ENCODE measurements around the gene AP3S2. TPM values are rescaled to one million over a fixed set of nuclear protein-coding genes. Genes with fewer than 3 reads are reported as not detected.

The AP3S2 gene
- total RNA-seq, 1 donor from 2014 or later: 40.2 TPM

DNA sequence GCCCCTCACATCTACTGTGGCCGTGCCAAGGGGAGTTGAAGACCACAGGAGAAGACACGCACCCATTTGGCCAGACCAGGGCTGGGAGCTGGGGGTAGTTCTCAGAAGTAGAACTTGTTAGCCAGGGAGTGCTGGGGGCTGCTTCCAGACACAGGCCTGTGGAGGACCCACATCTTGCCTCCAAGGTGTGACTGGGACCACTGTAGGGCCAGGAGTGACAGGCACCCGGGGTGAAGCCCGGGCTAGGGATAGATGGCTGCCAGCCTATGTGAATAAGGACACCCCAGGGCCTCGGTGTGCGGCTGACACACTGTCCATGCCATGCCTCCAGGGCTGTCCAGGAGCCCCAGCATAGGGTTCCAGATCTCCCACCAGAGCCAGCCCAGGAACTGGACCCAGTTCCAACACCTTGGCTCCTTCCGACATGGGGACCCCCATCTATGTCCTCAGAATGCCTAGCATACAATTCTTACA lies 80.9 kb downstream of the AP3S2 start:
- DNase-seq: no peak

DNA sequence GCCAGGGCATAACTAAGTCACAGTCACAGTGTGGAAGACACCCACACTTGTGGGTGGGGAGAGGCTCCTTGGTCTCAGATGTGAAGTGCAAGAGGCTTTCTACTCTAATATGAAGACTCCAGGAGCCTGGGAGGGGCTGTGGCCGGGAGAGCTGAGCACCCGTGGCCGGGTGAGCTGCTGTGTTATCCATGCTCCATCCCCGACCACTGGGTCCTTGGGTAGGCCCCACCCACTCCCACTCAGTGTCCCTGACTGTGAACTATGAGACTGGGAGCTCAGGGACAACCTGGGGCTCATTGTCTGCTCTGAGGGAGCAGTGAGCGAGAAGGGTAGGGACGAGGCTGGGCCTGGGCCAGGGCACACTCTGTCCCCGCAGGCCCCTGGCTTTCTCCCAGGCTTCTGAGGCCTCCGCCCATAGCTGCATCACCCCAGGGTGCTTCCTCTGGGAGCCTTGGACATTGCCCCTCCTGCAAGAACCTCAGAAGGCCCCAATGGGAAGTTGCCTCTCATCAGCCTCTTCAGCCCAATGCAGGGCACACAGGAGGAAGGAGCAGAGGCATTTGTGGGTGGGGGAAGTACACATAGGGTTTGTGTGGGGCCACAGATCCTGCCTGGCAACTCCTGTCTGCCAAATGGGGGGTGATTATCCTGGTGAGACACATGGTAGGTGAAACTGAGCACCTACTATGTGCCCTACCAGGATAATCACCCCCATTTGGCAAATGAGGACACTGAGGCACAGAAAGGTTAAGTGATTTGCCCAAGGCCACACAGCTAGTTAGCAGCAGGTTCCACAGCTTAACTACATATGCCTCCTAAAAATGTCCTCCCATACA lies 81.6 kb downstream of the AP3S2 start:
- no peak for DNase-seq

DNA sequence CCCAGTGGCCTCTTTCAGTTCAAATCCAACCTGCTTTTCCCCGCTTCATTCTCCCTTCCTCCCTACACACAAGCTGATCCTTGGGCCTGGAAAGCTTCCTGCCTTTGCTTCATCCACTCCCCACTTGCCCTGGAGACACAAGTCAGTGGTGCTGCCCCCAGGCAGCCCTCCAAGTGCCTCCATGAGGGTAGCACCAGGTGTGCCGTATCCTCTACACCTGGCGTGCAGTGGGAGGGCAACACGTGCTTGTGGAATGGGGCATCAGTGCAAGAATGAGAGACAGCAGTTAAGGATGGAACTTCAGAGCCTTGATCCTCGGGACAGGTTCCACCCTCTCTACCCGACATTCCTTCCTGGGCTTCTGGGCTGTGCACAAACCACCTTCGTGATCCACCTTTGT lies 83.0 kb downstream of the AP3S2 start:
- DNase-seq: no peak

DNA sequence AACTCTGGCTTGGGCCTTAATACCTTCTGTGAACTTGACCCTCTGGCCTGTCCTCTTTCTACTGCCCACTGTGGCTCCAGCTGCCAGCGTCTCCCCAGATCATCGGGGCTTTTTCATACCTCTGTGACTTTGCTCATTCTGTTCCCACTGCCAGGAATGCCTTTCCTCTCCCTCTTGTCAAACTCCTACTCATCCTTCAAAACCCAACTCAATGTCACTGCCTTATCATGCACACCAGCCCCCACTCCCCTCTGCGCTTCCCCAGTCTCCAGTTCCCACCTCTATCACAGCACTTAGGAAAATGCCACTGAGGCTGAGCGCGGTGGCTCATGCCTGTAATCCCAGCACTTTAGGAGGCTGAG lies 84.0 kb downstream of the AP3S2 start:
- DNase-seq: no peak

DNA sequence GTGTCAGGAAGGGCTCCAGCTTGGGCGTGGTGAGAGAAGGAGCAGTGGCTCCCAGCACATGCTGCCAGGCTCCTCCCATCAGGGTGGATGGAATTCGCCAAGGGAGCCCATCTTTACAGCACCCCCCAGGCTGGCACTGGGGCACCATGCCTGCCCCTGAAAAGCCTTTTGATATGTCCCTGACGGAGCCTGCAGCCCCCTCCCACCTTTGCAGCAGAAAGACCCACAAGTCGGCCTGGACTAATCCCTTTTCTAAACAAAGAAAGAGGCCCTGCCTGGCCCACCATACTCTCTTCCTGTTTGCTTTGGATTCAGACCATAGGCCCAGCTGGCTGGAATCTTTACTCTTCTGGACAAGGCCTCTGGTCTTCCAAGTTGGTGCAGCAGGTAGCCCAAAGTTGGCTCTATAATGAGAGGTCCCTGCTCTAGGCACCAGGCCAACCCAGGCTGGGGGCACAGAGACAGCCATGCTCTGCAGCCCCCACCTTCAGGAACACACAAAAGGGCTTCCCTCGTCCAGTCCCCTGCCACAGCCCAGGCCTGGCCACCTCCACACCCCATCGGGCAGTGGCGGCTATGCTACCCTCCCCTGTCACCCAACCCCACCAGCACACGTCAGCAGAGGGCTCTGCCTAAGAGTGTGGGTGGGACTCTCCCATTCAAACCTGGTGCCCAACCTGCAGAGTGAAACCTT lies 84.6 kb downstream of the AP3S2 start:
- peak; percentile 60 for DNase-seq

DNA sequence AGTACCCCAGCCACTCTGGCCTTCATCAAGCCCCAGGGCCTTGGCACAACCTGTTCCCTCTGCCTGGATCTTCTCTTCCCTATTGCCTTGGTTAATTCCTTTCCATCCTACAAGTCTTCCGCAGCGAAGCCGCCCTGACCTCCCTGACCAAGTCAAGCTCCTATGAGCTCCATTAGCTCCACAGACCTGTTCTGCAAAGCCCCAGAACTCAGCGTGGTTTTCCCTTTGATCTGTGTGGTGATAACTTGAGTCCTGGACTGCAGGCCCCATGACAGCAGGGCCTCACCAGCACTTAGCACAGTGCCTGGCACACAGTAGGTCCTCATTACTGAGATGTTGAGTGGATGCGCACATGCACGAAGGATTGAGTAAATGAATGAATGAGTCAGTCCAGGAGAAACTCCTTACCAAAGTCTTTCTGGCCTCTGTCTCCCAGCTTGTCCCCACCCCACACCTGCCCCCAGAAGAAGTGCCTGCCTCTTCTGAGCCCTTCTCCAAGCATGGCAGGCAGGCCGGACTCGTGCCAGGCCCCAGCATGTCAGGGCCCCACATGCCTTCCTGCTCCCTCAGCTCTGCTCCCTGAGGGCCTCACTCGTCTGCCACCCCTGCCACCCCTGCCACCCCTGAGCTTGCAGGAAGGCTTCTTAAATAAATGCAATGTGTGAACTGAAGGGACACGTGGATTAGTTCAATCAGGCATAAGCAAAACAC lies 85.5 kb downstream of the AP3S2 start:
- no peak for DNase-seq

DNA sequence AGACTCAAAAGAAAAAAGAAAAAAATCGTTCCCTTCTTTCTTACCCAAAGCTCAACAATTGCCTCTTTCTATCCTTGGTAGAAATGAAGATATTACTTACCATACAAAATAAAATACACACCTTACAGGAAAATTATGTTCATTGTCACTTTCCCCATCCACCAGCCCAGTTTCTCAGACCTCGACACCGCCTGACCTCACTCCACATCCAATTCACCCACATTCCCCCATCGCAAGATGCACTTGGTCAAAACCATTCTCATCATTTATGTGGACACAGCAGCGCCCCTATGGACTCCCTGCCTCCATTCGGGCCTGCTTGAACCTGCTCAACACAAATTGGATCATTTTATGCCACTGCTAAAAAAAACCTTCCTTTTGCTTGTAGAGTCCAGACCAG lies 86.1 kb downstream of the AP3S2 start:
- DNase-seq: no peak

DNA sequence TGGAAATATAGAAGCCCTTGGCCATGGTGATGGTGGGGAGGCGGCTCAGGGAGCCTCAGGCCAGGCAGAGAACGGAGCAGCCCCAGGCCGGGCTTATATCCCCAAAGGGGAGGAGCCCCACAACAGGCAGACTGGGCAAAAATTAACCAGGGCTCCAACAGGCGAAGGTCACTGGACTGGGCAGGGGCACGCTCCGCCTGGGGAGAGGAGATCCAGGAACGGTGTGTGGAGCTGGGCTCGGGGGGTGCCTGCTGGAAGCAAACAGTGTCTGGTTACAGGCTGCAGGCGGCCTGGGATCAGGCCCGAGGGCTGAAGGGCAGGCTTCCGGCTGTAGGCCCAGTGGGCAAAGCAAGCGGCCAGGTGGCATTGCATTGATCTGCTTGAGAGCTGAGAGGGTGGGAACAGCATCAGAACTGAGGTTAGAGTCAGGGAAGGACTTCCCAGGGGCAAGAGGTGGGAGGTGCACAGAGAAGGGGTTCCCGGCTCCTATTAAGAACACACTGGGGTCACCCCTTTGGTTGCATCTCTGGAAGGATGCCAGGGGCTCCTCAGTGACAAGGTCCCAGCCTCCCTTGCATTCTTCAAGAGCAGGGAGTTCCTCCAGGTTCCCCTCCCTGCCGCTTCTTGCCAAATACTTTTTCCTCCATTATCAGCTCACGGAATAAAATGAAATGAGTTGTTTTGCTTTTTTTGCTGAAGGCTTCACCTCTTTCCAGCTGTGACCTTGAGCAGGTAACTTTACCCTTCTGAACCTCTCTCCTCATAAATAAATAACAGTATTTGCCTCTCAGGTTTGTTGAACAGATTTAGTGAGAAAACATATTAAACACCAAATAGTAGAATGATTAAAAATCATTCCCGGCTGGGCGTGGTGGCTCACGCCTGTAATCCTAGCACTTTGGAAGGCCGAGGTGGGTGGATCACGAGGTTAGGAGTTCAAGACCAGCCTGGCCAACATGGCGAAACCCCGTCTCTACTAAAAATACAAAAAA lies 86.9 kb downstream of the AP3S2 start:
- DNase-seq: no peak

DNA sequence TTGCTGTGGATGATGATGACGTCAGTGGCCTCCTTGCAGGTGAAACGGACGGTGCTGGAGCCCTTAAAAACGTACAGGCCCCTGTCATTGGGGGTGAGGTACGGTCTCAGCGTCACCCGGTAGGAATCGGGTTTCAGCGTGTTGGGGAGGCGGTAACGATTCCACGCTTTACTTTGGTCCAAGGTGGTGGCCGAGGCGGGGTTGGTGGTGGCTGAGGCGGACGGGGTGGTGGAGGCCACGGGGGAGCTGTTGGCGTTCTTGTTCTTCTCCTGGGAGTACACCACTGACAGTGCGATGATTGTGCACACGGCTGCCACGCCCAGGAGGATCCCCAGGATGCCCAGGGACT lies 87.6 kb downstream of the AP3S2 start:
- no peak for DNase-seq

DNA sequence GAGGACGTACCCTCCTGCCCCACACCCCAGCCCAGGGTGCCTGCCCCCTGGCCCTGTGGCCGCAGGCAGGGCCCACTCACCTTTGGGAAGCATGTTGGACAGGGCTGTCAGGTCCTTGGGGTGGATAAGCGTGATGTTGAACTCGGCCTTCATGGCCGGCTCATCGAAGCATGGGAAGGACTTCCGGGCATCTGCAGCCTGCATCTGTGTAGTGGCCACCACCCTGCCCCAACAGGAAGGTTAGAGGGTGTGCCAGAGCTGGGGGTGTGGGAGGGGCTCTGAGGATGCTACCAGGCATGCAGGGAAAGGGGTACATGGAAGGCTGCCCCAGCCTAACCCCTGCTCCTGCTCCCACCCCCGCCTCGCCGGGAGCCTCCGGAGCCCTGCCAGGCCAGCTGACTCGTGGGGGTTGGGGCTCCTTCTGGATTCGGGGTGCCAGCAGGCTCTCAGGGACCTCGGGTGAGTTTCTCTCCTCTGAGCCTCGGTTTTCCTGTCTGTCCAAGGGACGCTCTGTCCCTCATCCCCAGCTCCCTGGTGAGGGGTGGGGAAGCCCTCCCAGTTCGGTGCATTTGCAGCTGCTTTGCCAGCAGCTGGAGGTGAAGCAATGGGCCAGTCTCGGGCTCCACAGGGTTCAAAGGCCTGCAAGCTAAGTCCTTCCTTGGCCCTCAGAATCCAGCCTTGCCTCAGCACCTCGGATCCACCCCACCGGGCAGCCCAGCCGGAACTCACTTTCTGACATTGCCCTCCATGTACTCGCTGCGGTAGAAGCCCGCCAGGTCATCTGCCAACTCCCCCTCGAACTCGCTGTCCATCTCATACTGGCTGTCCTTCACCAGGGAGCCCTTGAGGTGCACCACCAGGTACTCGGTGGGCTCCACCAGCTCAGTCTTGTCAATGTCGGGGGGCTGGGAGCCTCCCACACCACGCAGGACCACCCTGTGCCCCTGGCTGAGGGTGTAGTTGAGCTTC lies 88.3 kb downstream of the AP3S2 start:
- DNase-seq: no peak

DNA sequence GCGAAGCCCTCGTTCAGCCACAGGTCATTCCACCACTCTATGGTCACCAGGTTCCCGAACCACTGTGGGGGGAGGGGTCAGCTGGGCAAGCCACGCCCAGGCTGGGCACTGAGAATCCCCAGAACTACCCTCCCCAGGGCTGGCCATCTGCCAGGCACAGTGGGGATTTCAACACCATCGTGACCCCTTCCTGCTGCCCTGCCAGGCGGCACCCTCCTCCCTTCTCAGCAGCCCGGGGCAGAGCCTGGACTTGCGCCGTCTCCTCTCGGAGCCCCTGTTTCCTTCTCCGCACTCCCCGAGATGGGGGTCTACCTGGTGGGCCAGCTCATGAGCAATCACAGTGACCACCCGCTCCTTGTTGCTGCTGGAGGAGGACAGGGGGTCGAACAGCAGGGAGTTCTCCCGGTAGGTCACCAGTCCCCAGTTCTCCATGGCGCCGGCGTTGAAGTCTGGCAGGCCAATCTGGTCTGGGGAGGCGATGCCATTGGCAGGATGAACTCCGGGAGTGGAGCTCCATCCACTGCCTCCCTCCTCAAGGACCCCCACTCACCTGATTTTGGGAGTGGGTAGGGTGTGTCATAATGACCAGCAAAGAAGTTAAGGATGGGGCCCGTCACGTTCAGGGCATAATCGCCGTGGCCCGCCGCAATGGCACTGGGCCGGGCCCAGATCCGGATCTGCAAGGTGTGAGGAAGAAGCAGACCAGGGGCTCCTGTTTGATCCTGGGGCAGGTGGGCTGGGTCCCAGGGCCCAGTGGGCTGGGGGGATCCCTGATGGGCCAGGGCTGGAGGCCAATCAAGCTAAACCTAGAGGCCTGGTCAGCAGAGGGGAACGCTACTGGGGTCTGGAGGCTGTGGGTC lies 89.6 kb downstream of the AP3S2 start:
- no peak for DNase-seq

DNA sequence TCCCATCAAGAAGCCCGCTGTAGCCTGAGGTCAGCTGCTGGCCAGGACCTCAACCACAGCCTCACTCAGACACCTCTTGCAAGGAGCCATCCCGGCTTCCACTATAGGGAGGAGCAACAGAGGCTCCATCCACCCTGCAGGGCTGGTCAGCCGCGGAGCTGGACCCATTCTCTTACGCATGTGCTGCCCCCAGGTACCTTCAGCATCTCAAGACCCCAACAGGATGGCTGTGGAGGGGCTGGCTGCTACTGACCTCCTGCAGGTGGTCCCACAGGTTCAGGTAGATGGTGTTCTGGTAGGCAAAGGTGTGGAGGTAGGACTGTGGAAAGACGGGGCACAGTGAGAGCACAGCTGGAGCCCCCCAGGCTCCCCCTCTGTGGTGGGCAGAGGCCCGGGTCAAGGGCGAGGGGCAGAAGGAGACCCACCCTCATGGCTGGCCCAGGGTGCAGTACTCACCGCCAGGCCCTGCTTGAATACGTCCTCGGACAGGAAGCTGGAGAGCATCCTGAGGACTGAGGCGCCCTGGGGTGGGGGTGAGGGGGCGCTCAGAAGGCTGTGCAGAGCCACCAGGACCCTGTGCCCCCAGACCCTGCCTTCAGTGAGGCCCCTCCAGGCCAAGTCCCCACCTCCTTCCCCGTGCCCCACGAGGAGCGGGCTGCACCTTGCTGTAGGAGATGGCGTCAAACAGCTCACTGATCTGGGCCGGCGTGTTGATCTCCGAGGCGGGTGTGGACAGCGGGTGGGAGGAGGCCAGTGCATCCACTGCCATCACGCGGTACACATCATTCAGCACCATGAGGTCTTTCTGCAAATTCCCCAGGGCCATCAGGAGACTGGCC lies 90.6 kb downstream of the AP3S2 start:
- DNase-seq: no peak

DNA sequence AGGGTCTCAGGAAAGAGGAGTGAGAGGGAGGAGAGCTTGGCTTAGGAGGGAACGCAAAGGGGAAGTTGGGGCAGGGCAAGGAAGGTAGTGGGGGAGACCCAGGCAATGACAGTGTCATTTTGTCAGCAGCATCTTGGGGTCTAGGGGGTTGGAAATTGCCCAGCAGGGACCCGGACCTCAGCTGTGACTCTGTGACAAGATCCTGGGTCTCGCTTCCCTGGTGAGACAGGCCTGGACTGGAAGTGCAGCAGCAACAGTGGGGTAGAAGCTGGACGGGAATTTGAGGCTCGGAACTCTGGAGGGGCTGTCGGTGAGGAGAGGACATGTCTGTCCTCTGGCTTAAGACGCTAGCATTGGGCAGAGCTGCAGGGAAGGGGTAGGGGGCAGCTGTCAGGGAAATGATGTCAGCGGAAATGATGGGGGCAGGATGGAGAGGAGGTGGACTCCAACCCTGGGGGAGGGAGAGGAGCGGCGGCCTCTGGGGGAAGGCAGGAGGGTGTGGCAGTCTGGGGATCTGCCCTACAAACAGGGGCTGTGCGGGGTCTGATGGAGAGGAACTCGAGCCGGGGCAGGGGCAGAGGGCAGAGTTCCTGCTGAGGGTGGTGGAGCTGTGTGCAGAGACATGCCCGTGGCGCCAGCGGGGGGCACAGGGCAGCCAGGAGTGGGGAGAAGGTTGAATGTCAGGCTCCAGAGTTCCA lies 91.4 kb downstream of the AP3S2 start:
- peak; percentile 85 for DNase-seq

DNA sequence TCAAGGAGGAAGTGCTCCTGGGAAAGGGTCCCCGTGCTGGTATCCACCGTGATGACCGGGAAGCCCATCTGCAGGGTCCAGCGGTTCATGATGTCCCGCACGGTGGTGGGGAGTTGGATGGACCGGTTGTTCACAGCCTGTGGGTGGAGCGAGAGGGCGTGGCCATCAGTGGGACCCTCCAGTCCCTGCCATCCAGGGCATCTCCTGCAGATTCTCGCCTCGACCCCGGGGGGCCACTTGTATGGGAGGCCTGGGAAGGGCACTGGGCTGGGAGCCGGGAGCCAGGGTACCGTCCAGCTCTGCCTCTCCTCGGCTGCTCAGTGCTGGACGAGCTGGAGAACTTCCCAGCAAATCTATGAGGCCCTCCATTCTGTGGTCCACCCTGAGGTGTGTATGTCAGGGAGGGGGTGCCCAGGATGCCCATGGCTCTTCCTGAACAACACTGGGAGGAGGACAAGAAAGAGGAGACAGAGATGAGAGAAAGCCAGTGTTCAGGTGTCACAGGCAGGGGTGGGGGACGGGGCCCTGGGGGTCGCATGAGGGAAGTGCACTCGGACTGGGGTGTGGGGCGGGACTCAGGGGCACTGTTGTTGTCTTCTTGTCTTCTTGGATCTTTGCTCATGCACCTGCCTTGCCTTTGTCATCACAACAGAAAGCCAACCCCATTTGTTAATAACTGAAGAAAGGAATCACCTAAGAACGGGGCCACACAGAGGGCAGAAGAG lies 92.2 kb downstream of the AP3S2 start:
- no peak for DNase-seq

DNA sequence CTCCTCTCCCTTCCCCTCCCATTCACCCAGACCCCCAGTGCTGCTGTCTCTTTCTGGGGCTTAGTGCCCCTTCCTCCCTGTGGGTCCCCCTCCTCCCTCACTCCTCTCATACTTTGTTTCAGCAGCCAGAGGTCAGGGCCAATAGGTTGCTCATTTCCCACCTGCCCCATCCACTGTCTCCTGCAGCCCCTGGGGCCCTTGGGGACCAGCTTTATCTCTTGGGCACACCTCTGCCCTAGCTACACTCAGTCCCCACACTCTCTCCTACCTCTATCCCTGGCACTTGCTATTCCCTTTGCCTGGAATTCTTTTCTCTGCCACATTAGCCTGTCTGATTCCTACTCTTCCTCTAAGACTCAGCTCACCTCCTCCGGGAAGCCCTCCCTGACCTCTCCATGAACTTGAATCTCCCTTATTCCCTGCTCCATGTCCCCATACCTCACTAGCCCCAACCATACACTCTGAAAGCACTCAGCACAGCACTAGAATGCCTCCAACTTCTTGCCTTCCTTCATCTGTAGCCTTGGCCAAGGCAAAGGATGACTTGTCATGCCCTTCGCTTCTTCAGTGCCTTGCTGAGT lies 93.8 kb downstream of the AP3S2 start:
- DNase-seq: no peak

DNA sequence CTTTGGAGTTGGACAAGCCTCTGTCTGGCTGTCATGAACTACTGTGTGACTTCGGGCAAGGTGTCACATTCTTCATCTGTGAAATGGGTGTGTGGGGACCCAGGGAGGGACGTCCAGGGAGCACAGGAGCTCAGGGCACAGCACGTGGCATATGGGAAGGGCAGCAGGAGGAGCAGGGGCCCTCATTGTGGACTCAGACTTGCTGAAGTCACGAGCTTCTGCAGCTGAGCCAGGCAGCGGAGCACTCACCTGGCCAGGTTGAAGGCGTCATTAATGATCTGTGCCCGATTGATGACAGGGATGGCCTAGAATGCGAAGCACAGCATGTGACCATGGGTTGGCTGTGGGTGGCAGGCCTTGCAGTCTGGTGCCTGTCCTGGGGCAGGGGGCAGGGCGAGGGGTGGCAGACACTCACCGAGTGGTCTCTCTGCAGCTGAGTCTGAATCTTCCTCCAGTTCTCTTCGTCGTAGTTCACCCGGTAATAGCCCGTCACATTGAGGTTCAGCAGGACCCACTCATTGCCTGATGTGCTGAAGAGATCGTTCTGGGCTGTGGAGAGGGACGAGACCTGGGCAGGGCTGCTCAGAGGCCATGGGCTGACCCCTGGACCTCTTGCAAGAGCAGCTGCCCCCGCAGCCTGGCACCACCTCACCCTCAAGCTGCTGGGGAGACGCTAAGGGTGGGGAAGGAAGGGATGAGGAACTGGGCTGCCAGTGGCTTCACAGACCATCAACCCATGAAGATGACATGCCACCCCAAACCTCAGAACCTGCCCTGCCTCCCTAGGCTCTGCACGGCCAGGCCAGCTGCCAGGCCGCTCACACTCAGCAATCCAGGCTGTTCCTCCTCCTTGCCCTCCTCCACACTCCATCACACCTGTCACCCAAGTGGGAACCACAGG lies 94.5 kb downstream of the AP3S2 start:
- DNase-seq: no peak

All from dermis blood vessel endothelial cell (primary cell).